Measurements from ENCODE around the gene FBXL20. TPM values are rescaled to one million over a fixed set of nuclear protein-coding genes. Genes with fewer than 3 reads are reported as not detected.

FBXL20 gene
- total and polyA plus RNA-seq, 9 of the 15 experiments (the other 6 are each of a cell fraction or from before 2014, with no cell fraction given): 1.8 to 15.1 (median 5.6) TPM

DNA sequence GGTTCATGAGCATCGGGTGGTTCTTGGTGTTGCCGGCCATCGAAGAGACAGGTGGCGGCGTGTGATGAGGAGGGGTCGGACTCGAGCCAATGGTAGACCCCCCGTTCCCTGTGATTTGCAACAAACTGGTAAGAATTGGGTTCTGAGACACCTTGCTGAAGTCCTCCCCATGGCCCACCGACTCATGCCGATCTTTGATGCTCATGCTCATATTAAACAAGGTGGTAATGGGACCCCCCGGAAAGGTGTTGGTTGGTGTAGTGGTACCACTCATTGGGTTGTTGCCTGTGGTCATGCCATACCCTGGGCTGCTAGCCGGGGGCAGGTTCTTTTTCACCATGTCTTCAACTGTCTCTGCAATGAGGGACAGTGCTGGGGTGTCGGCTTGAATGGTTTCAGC is 8.9 kb upstream of the FBXL20 start:
- H3K79me2 ChIP-seq (ENCODE audit: control insufficient read depth, insufficient read depth, low read length): no peaks in the 10 kb centered on the region
- ChIA-PET POLR2A (interaction anchor here (1.2 kb wide), 1 partner anchor 41 kb away, joined by 3 read pairs; the partner anchor contains the start of gene MED1), CTCF (ENCODE audit: low intra/inter-chr PET ratio) (no interaction called here)
- H3K4me1 ChIP-seq (replicated peaks in 1 of 2; ENCODE audit: control insufficient read depth in 2 of 2, insufficient read depth in 2 of 2, low read length in 2 of 2): no peaks in the 10 kb centered on the region; a peak in 1 of 5 replicates
- no peak overlapping the region for H3K9ac ChIP-seq (ENCODE audit: insufficient read depth in 1 of 2, low read depth in 2 of 2, low read length in 2 of 2)
- no peaks in the 10 kb centered on the region for H3K27me3 ChIP-seq (ENCODE audit: control insufficient read depth in 2 of 2, insufficient read depth in 2 of 2, low read length in 2 of 2)
- 100% methylated on average over 13 of the region's 13 CpGs for WGBS (ENCODE audit: insufficient coverage, low coverage, missing lambda C conversion rate)
- H3K36me3 ChIP-seq (ENCODE audit: control insufficient read depth, insufficient read depth, low read length): peaks cover 86% of the 10 kb centered on the region
- no TSS peak for BruUV-seq (replicated peaks)
- no peak for FAIRE-seq
- no peak overlapping the region for H3K27ac ChIP-seq (ENCODE audit: extremely low read depth, low read depth, low read length)
- H3K9me3 ChIP-seq (replicated peaks; ENCODE audit: control insufficient read depth, insufficient read depth, low read depth, low read length): no peaks in the 10 kb centered on the region
- peaks cover 4% of the 10 kb centered on the region for H3K9me1 ChIP-seq (ENCODE audit: control insufficient read depth, insufficient read depth, low read length)
- no peaks in the 10 kb centered on the region for H4K20me1 ChIP-seq (replicated peaks; ENCODE audit: control insufficient read depth, insufficient read depth, low read length)
- H3K4me3 ChIP-seq: no peak overlapping the region
- ATAC-seq: no peak
- no peak overlapping the region for H2AFZ ChIP-seq (ENCODE audit: low read depth, low read length)
- DNase-seq (ENCODE audit: extremely low read depth in 1 of 4, low spot score in 3 of 4): no peak
- intact Hi-C loops (cut with micrococcal nuclease) (no loop called here), in situ Hi-C loops (cut with MboI) (no loop called here)
- TF ChIP-seq CREB1 (IDR thresholded peaks at IDR 0.05): no peak
- no peak for TF ChIP-seq CREB1 (CRISPR knock-in tag; IDR thresholded peaks at IDR 0.05)
- TF ChIP-seq PHB (CRISPR knock-in tag; IDR thresholded peaks at IDR 0.05): no peak
- no peak for TF ChIP-seq ZNF263 (CRISPR knock-in tag; IDR thresholded peaks at IDR 0.05; ENCODE audit: borderline replicate concordance)
- TF ChIP-seq ZNF311 (CRISPR knock-in tag; IDR thresholded peaks at IDR 0.05): no peak
- no peak for TF ChIP-seq GABPB2 (CRISPR knock-in tag; conservative IDR thresholded peaks at IDR 0.05)
- TF ChIP-seq, protein P1, sequence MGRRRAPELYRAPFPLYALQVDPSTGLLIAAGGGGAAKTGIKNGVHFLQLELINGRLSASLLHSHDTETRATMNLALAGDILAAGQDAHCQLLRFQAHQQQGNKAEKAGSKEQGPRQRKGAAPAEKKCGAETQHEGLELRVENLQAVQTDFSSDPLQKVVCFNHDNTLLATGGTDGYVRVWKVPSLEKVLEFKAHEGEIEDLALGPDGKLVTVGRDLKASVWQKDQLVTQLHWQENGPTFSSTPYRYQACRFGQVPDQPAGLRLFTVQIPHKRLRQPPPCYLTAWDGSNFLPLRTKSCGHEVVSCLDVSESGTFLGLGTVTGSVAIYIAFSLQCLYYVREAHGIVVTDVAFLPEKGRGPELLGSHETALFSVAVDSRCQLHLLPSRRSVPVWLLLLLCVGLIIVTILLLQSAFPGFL (CRISPR knock-in tag; IDR thresholded peaks at IDR 0.05): no peak
- TF ChIP-seq RFX5 (IDR thresholded peaks at IDR 0.05; ENCODE audit: low read depth, low read length): no peak
- TF ChIP-seq TAF7 (tag; IDR thresholded peaks at IDR 0.05): no peak
- H3K4me2 ChIP-seq (ENCODE audit: insufficient read depth, low read length): no peak overlapping the region
